NCI-H510A (cell line): Measurements from ENCODE around the gene PGM2.
A peak's percentile ranks its signal among the peaks of the same experiment; 100 is the strongest.
"Not testable (repeated sequence)": the region's sequence is repeated elsewhere in the genome, so short reads cannot be mapped to it uniquely, and the experiment has no call there.

Experiments
- DNase-seq: peaks from one replicate; lab custom pipeline; 2025; lab: John Stamatoyannopoulos, UW

PGM2 gene

GRCh38 chr4:37818752-37819151, 7.7 kb upstream of the PGM2 start:
- no peak for DNase-seq

- not testable (repeated sequence) for DNase-seq
These were observed 6.0 kb upstream of the PGM2 start for GRCh38 chr4:37820458-37820857.

- no peak for DNase-seq
These were observed 4.4 kb upstream of the PGM2 start for GRCh38 chr4:37821953-37822605.

GRCh38 chr4:37825501-37825900, 985 bp upstream of the PGM2 start:
- DNase-seq = not testable (repeated sequence)

GRCh38 chr4:37825968-37826294, 555 bp upstream of the PGM2 start:
- DNase-seq = no peak

- DNase-seq = peak; percentile 0
These were observed 672 bp downstream of the PGM2 start for GRCh38 chr4:37827030-37827685.

- no peak for DNase-seq
These were observed 1.4 kb downstream of the PGM2 start for GRCh38 chr4:37827802-37828321.

- DNase-seq = no peak
These were observed 2.4 kb downstream of the PGM2 start for GRCh38 chr4:37828843-37829242.

GRCh38 chr4:37830640-37831039, 4.2 kb downstream of the PGM2 start:
- peak; percentile 8 for DNase-seq

- DNase-seq = no peak
These were observed 8.5 kb downstream of the PGM2 start for GRCh38 chr4:37835031-37835430.

- DNase-seq = no peak
These were observed 9.3 kb downstream of the PGM2 start for GRCh38 chr4:37835806-37836205.

GRCh38 chr4:37836274-37836673, 9.8 kb downstream of the PGM2 start:
- no peak for DNase-seq

GRCh38 chr4:37836838-37837440, 10.5 kb downstream of the PGM2 start:
- DNase-seq = no peak

- DNase-seq = no peak
These were observed 11.0 kb downstream of the PGM2 start for GRCh38 chr4:37837446-37837845.

GRCh38 chr4:37839426-37839825, 12.9 kb downstream of the PGM2 start:
- DNase-seq = no peak

- DNase-seq = no peak
These were observed 17.7 kb downstream of the PGM2 start for GRCh38 chr4:37844204-37844603.

- no peak for DNase-seq
These were observed 18.7 kb downstream of the PGM2 start for GRCh38 chr4:37845201-37845600.

GRCh38 chr4:37847311-37847884, 20.9 kb downstream of the PGM2 start:
- no peak for DNase-seq

- DNase-seq = no peak
These were observed 25.9 kb downstream of the PGM2 start for GRCh38 chr4:37852376-37852775.

- no peak for DNase-seq
These were observed 31.6 kb downstream of the PGM2 start for GRCh38 chr4:37858112-37858511.

- DNase-seq = no peak
These were observed 32.4 kb downstream of the PGM2 start for GRCh38 chr4:37858872-37859271.

GRCh38 chr4:37860266-37860665, 33.8 kb downstream of the PGM2 start:
- DNase-seq = no peak

GRCh38 chr4:37862961-37863360, 36.5 kb downstream of the PGM2 start:
- DNase-seq = no peak
